Kidney epithelial cell (primary cell): ENCODE data around the gene DENND6B. TPM values are rescaled to one million over a fixed set of nuclear protein-coding genes. Genes with fewer than 3 reads are reported as not detected.

Source experiments
- DNase-seq: peaks from one replicate; pipeline ENCODE4 v3.0.0-alpha.2; 2010; ENCODE audit warnings: low read depth
- H3K27me3 ChIP-seq: 2 replicates; pipeline ENCODE4 v1.6.0; 2011; ENCODE audit warnings: low read length; ENCODE audit not compliant: control insufficient read depth, insufficient read depth
- H3K36me3 ChIP-seq: 2 replicates; pipeline ENCODE4 v1.5.1; 2011; ENCODE audit warnings: low read length; ENCODE audit not compliant: control insufficient read depth, insufficient read depth
- H3K4me3 ChIP-seq: 2 replicates; pipeline ENCODE4 v1.5.1; 2011; ENCODE audit warnings: low read depth, mild to moderate bottlenecking, control low read depth, low read length
- total RNA-seq: library from RNA; depleted of rRNA; stranded (reverse); fragments of >200 nt; gene quantifications from 2 replicates; pipeline ENCODE4 v1.2.3, GENCODE V29; 2015
- TF ChIP-seq, protein P1 (sequence below): IDR thresholded peaks from 2 replicates; pipeline ENCODE4 v1.5.1; 2011; ENCODE audit warnings: mild to moderate bottlenecking, moderate library complexity, low read length, control low read depth, inconsistent platforms; ENCODE audit not compliant: insufficient read depth, poor library complexity, severe bottlenecking

DENND6B gene
- total RNA-seq, 1 donor from 2014 or later = 4.5 TPM

- H3K4me3 ChIP-seq = no peak overlapping the region
- no peak for DNase-seq
- TF ChIP-seq, protein P1, sequence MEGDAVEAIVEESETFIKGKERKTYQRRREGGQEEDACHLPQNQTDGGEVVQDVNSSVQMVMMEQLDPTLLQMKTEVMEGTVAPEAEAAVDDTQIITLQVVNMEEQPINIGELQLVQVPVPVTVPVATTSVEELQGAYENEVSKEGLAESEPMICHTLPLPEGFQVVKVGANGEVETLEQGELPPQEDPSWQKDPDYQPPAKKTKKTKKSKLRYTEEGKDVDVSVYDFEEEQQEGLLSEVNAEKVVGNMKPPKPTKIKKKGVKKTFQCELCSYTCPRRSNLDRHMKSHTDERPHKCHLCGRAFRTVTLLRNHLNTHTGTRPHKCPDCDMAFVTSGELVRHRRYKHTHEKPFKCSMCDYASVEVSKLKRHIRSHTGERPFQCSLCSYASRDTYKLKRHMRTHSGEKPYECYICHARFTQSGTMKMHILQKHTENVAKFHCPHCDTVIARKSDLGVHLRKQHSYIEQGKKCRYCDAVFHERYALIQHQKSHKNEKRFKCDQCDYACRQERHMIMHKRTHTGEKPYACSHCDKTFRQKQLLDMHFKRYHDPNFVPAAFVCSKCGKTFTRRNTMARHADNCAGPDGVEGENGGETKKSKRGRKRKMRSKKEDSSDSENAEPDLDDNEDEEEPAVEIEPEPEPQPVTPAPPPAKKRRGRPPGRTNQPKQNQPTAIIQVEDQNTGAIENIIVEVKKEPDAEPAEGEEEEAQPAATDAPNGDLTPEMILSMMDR = no peak
- H3K36me3 ChIP-seq = no peaks in the 10 kb centered on the region
- peaks cover 3% of the 10 kb centered on the region for H3K27me3 ChIP-seq
Measured at GRCh38 chr22:50317178-50317577, 9.6 kb downstream of the DENND6B start.

- no peak for DNase-seq
- Histone ChIP-seq H3K36me3 (no peaks in the 10 kb centered on the region), H3K4me3 (no peak overlapping the region), H3K27me3 (peaks cover 3% of the 10 kb centered on the region)
- TF ChIP-seq, protein P1 = no peak
Measured at GRCh38 chr22:50316114-50317065, 10.4 kb downstream of the DENND6B start.

DNA sequence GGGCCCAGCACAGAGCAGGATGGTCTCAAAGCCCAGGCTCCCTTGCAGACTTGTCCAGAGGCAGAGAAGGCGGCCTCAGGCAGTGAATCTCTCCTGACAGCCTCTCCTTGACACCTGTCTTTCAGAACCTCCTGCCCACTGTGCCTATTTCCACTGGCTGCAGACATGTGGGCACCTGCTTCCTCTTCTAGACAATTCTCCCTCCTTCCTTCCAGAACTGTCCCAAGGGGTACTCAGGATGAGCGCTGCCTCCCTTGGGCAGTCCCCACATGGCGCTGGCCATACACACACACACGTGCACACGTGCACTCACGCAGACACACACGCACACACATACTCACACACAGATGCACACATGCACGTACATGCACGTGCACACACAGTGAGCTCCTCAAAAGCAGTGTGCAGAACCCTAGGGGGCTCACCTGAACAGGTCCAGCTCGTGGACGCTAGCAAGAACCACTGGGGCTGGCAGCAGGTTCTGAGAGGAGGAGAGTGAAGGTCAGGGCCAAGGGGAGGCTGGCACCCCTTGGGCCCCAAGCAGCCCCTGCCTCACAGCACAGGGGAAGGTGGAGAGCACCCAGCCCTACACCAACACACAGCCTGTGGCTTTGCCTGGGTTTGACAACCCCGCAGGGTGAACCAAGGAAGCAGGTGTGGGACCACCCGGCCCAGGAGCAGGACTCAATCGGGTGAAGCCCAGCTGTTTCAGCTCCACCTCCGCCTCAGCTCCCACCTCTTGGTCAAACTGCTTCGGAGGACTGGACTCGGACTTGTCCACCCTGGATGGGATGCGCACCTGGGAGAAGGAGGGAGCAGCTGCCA, 11.3 kb downstream of the DENND6B start:
- no peaks in the 10 kb centered on the region for H3K36me3 ChIP-seq
- peaks cover 3% of the 10 kb centered on the region for H3K27me3 ChIP-seq
- TF ChIP-seq, protein P1 = no peak
- no peak for DNase-seq
- H3K4me3 ChIP-seq = no peak overlapping the region

DNA sequence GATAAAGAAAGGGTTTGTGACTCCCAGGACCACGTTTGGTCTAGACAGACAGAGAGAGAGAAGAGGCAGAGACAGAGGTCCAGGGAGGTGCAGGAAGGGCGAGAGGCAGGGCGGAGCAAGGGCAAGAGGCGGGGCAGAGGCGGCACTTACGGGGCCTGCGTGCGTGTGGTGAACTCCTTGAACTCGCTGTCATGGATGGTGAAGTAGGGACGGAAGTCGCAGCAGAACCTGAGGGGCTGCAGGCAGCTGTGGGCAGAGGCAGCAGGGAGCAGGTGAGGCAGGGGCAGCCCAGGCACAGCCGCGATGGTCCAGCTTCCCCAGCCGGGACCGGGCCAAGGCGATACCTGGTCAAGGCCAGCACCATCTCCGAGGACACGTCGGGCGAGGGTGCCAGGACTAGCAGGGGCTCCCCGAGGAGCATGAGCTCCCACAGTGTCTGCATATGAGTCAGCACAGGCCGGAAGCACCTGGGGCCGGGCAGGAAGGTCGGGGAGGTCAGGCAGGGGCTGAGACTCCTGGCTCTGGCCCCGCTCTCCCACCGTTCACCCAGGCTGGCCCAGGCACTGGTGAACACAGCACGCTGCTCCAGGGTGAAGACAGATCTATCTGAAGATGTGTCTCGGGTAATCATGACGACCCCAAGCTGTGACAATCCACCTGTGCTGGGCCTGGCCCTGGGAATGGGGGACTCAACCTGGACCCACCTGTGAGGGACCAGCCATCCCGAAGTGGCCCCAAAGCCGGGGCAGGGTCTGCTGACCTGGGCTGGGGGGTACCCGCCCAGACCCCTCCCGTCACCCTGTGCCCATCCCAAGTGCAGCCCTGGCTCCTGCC, 12.1 kb downstream of the DENND6B start:
- no peaks in the 10 kb centered on the region for H3K36me3 ChIP-seq
- TF ChIP-seq, protein P1 = no peak
- H3K27me3 ChIP-seq = peaks cover 3% of the 10 kb centered on the region
- no peak for DNase-seq
- no peak overlapping the region for H3K4me3 ChIP-seq

DNA sequence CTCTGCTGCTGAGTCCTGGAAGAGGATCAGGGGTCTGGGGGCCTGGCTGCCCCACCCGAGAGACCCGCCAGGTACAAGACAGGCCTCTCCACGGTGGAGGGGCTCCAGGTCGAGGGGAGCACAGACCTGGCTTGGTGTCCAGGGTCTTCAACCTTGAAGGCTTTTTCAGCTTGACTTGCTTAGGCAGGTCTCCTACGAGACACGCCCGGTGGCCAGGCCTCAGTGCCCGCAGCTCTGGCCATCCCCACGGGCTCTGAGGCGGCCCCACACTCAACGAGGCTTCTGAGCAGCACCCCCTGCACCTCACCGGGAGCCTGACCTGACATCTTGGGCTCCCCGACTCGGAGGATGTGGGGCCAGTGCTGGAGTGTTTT, 12.7 kb downstream of the DENND6B start:
- Histone ChIP-seq H3K27me3 (peaks cover 3% of the 10 kb centered on the region), H3K4me3 (no peak overlapping the region), H3K36me3 (no peaks in the 10 kb centered on the region)
- no peak for DNase-seq
- TF ChIP-seq, protein P1 = no peak
